ENCODE measurements around the gene IGF2.

The IGF2 gene

GRCh38 chr11:2122222-2122906 lies 16.8 kb downstream of the IGF2 start:
- DNase-seq: no peak

GRCh38 chr11:2121227-2122130 lies 17.7 kb downstream of the IGF2 start:
- DNase-seq: no peak

GRCh38 chr11:2120359-2121100 lies 18.7 kb downstream of the IGF2 start:
- DNase-seq: no peak

GRCh38 chr11:2118677-2119076 lies 20.5 kb downstream of the IGF2 start:
- DNase-seq: no peak

GRCh38 chr11:2116680-2117079 lies 22.5 kb downstream of the IGF2 start:
- no peak for DNase-seq

- no peak for DNase-seq
Observed at GRCh38 chr11:2115308-2115707, 23.9 kb downstream of the IGF2 start.

- no peak for DNase-seq
Observed at GRCh38 chr11:2114430-2115241, 24.6 kb downstream of the IGF2 start.

GRCh38 chr11:2113776-2114175 lies 25.4 kb downstream of the IGF2 start:
- DNase-seq: no peak

GRCh38 chr11:2110521-2110920 lies 28.7 kb downstream of the IGF2 start:
- no peak for DNase-seq

- DNase-seq: no peak
Observed at GRCh38 chr11:2109541-2110019, 29.6 kb downstream of the IGF2 start.

GRCh38 chr11:2108675-2109491 lies 30.3 kb downstream of the IGF2 start:
- DNase-seq: no peak

- no peak for DNase-seq
Observed at GRCh38 chr11:2107941-2108630, 31.1 kb downstream of the IGF2 start.

- DNase-seq: no peak
Observed at GRCh38 chr11:2107521-2107920, 31.7 kb downstream of the IGF2 start.

- no peak for DNase-seq
Observed at GRCh38 chr11:2106583-2107209, 32.5 kb downstream of the IGF2 start.

- DNase-seq: no peak
Observed at GRCh38 chr11:2105511-2105910, 33.7 kb downstream of the IGF2 start.

- DNase-seq: no peak
Observed at GRCh38 chr11:2104524-2105440, 34.4 kb downstream of the IGF2 start.

- DNase-seq: no peak
Observed at GRCh38 chr11:2103668-2104523, 35.3 kb downstream of the IGF2 start.

- no peak for DNase-seq
Observed at GRCh38 chr11:2102883-2103213, 36.3 kb downstream of the IGF2 start.
